HG02970 (cell line): ENCODE data around the gene MED12L.

Source experiments
- ATAC-seq: cut with Tn5 transposase; IDR thresholded peaks from one replicate; pipeline ENCODE4 v1.9.1; 2021; ENCODE audit warnings: mild to moderate bottlenecking, moderate library complexity, moderate number of reproducible peaks; ENCODE audit not compliant: unreplicated experiment, low FRiP score

Gene MED12L

GRCh38 chr3:151315136-151315535 is 229.7 kb downstream of the MED12L start:
- ATAC-seq: no peak

- no peak for ATAC-seq
Observed at GRCh38 chr3:151315846-151316245, 230.4 kb downstream of the MED12L start.

GRCh38 chr3:151316267-151316991 is 231.0 kb downstream of the MED12L start, which contains the start of gene GPR87:
GPR87 (minus strand) TSS chr3:151316820; CDS start chr3:151300100, 16,720 bp downstream.
- ATAC-seq: no peak

GRCh38 chr3:151318313-151318712 is 232.8 kb downstream of the MED12L start:
- no peak for ATAC-seq

- no peak for ATAC-seq
Observed at GRCh38 chr3:151318991-151319390, 233.5 kb downstream of the MED12L start.

GRCh38 chr3:151319628-151320027 is 234.2 kb downstream of the MED12L start:
- no peak for ATAC-seq

GRCh38 chr3:151320131-151320530 is 234.7 kb downstream of the MED12L start:
- ATAC-seq: no peak

- ATAC-seq: no peak
Observed at GRCh38 chr3:151321526-151321925, 236.1 kb downstream of the MED12L start.

GRCh38 chr3:151322511-151322910 is 237.0 kb downstream of the MED12L start:
- ATAC-seq: no peak

- ATAC-seq: no peak
Observed at GRCh38 chr3:151327571-151328198, 242.2 kb downstream of the MED12L start.

GRCh38 chr3:151328298-151328995 is 243.0 kb downstream of the MED12L start:
- ATAC-seq: no peak

GRCh38 chr3:151329363-151329762 is 243.9 kb downstream of the MED12L start, which contains the start of gene P2RY13:
P2RY13 (minus strand) TSS chr3:151329549; CDS start chr3:151329528, 21 bp downstream.
- ATAC-seq: no peak

- no peak for ATAC-seq
Observed at GRCh38 chr3:151330379-151330778, 244.9 kb downstream of the MED12L start.

GRCh38 chr3:151330899-151331298 is 245.4 kb downstream of the MED12L start:
- ATAC-seq: no peak

GRCh38 chr3:151331696-151332095 is 246.2 kb downstream of the MED12L start:
- ATAC-seq: no peak

GRCh38 chr3:151345859-151346258 is 260.4 kb downstream of the MED12L start:
- no peak for ATAC-seq

GRCh38 chr3:151346292-151346691 is 260.8 kb downstream of the MED12L start:
- no peak for ATAC-seq

- no peak for ATAC-seq
Observed at GRCh38 chr3:151347432-151347831, 262.0 kb downstream of the MED12L start.

- ATAC-seq: no peak
Observed at GRCh38 chr3:151350656-151351055, 265.2 kb downstream of the MED12L start.

GRCh38 chr3:151351219-151351618 is 265.8 kb downstream of the MED12L start:
- peak; percentile 58 for ATAC-seq

GRCh38 chr3:151351648-151352047 is 266.2 kb downstream of the MED12L start:
- ATAC-seq: no peak
